ENCODE results near the gene CRYBB2. TPM values are rescaled to one million over a fixed set of nuclear protein-coding genes. Genes with fewer than 3 reads are reported as not detected.
"Not testable (repeated sequence)": the region's sequence is repeated elsewhere in the genome, so short reads cannot be mapped to it uniquely, and the experiment has no call there.

Gene CRYBB2
- total and polyA plus RNA-seq, 4 donors: 0.08 to 0.65 (median 0.31) TPM; not detected in 1

- DNase-seq (no peak), ATAC-seq (ENCODE audit: insufficient read depth, low FRiP score) (no peak)
- H3K27ac ChIP-seq (ENCODE audit: low read depth in 1 of 2, low read length in 1 of 2): no peak overlapping the region
- 91 to 94% methylated on average over 4 of the region's 4 CpGs for WGBS, 2 donors
- no peaks in the 10 kb centered on the region for H3K27me3 ChIP-seq (ENCODE audit: control insufficient read depth in 3 of 3, insufficient read depth in 3 of 3, low read length in 2 of 3)
- no peaks in the 10 kb centered on the region for H3K4me1 ChIP-seq (ENCODE audit: control insufficient read depth in 5 of 5, insufficient read depth in 5 of 5, low read length in 5 of 5)
- H3K4me3 ChIP-seq: no peak overlapping the region
- H3K36me3 ChIP-seq (ENCODE audit: control insufficient read depth in 4 of 4, insufficient read depth in 4 of 4, low read length in 4 of 4): peaks cover 0 to 10% (median 0%) of the 10 kb centered on the region in 4 donors
- no peaks in the 10 kb centered on the region for H3K9me3 ChIP-seq (ENCODE audit: control insufficient read depth in 4 of 4, insufficient read depth in 3 of 4, low read length in 3 of 4)
- H3K9ac ChIP-seq (ENCODE audit: insufficient read depth in 1 of 2, low read length in 2 of 2): no peak overlapping the region
- TF ChIP-seq, protein P1, sequence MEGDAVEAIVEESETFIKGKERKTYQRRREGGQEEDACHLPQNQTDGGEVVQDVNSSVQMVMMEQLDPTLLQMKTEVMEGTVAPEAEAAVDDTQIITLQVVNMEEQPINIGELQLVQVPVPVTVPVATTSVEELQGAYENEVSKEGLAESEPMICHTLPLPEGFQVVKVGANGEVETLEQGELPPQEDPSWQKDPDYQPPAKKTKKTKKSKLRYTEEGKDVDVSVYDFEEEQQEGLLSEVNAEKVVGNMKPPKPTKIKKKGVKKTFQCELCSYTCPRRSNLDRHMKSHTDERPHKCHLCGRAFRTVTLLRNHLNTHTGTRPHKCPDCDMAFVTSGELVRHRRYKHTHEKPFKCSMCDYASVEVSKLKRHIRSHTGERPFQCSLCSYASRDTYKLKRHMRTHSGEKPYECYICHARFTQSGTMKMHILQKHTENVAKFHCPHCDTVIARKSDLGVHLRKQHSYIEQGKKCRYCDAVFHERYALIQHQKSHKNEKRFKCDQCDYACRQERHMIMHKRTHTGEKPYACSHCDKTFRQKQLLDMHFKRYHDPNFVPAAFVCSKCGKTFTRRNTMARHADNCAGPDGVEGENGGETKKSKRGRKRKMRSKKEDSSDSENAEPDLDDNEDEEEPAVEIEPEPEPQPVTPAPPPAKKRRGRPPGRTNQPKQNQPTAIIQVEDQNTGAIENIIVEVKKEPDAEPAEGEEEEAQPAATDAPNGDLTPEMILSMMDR (IDR thresholded peaks at IDR 0.05; ENCODE audit: control extremely low read depth, extremely low read depth): no peak
These were observed 16.4 kb upstream of the CRYBB2 start for GRCh38 chr22:25203082-25203481.

DNA sequence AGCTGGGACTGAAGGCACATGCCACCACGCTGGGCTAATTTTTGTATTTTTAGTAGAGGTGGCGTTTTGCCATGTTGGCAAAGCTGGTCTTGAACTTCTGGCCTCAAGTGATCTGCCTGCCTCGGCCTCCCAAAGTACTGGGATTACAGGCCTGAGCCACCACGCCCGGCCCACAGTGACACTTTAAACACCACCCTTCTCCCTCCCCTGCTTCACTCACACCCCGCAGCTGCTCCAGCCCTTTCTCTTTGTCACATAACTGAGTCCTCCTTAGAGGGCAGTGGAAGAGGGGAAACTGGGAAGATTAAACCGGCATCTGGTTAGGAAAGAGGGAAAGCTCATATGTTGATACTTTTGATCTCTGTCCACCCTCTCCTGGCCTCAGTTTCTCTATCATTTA lies 14.9 kb upstream of the CRYBB2 start:
- H3K9me3 ChIP-seq (ENCODE audit: control insufficient read depth in 4 of 4, insufficient read depth in 3 of 4, low read length in 3 of 4); H3K4me3 ChIP-seq; H3K27ac ChIP-seq (ENCODE audit: low read depth in 1 of 2, low read length in 1 of 2); DNase-seq; H3K27me3 ChIP-seq (ENCODE audit: control insufficient read depth in 3 of 3, insufficient read depth in 3 of 3, low read length in 2 of 3); H3K9ac ChIP-seq (ENCODE audit: insufficient read depth in 1 of 2, low read length in 2 of 2); H3K4me1 ChIP-seq (ENCODE audit: control insufficient read depth in 5 of 5, insufficient read depth in 5 of 5, low read length in 5 of 5); H3K36me3 ChIP-seq (ENCODE audit: control insufficient read depth in 4 of 4, insufficient read depth in 4 of 4, low read length in 4 of 4); ATAC-seq (ENCODE audit: insufficient read depth, low FRiP score): not testable (repeated sequence)
- WGBS, 2 donors: 87 to 91% methylated on average over 7 of the region's 7 CpGs

- peaks cover 0 to 8% (median 0%) of the 10 kb centered on the region in 4 donors for H3K36me3 ChIP-seq (ENCODE audit: control insufficient read depth in 4 of 4, insufficient read depth in 4 of 4, low read length in 4 of 4)
- 94 to 97% methylated on average over 1 of the region's 1 CpG for WGBS, 2 donors
- H3K9me3 ChIP-seq (ENCODE audit: control insufficient read depth in 4 of 4, insufficient read depth in 3 of 4, low read length in 3 of 4): no peaks in the 10 kb centered on the region
- TF ChIP-seq, protein P1 (IDR thresholded peaks at IDR 0.05; ENCODE audit: control extremely low read depth, extremely low read depth): no peak
- no peak for ATAC-seq (ENCODE audit: insufficient read depth, low FRiP score)
- no peaks in the 10 kb centered on the region for H3K27me3 ChIP-seq (ENCODE audit: control insufficient read depth in 3 of 3, insufficient read depth in 3 of 3, low read length in 2 of 3)
- H3K9ac ChIP-seq (ENCODE audit: insufficient read depth in 1 of 2, low read length in 2 of 2): no peak overlapping the region
- H3K4me1 ChIP-seq (ENCODE audit: control insufficient read depth in 5 of 5, insufficient read depth in 5 of 5, low read length in 5 of 5): no peaks in the 10 kb centered on the region
- no peak overlapping the region for H3K27ac ChIP-seq (ENCODE audit: low read depth in 1 of 2, low read length in 1 of 2)
- H3K4me3 ChIP-seq: no peak overlapping the region
- no peak for DNase-seq
These were observed 13.6 kb upstream of the CRYBB2 start for GRCh38 chr22:25205847-25206246.

GRCh38 chr22:25206998-25207397 lies 12.4 kb upstream of the CRYBB2 start:
- peaks cover 0 to 8% (median 0%) of the 10 kb centered on the region in 4 donors for H3K36me3 ChIP-seq (ENCODE audit: control insufficient read depth in 4 of 4, insufficient read depth in 4 of 4, low read length in 4 of 4)
- TF ChIP-seq, protein P1 (IDR thresholded peaks at IDR 0.05; ENCODE audit: control extremely low read depth, extremely low read depth): no peak
- no peak overlapping the region for H3K4me3 ChIP-seq
- no peaks in the 10 kb centered on the region for H3K27me3 ChIP-seq (ENCODE audit: control insufficient read depth in 3 of 3, insufficient read depth in 3 of 3, low read length in 2 of 3)
- 92 to 93% methylated on average over 21 of the region's 21 CpGs for WGBS, 2 donors
- no peak overlapping the region for H3K27ac ChIP-seq (ENCODE audit: low read depth in 1 of 2, low read length in 1 of 2)
- H3K9ac ChIP-seq (ENCODE audit: insufficient read depth in 1 of 2, low read length in 2 of 2): no peak overlapping the region
- ATAC-seq (ENCODE audit: insufficient read depth, low FRiP score) (no peak), DNase-seq (no peak)
- no peaks in the 10 kb centered on the region for H3K4me1 ChIP-seq (ENCODE audit: control insufficient read depth in 5 of 5, insufficient read depth in 5 of 5, low read length in 5 of 5)
- no peaks in the 10 kb centered on the region for H3K9me3 ChIP-seq (ENCODE audit: control insufficient read depth in 4 of 4, insufficient read depth in 3 of 4, low read length in 3 of 4)

Measured in lung (tissue), 12 donors.